ENCODE results near the gene MS4A4E.

Gene MS4A4E

GRCh38 chr11:60184824-60185511, 58.0 kb downstream of the MS4A4E start:
- DNase-seq (ENCODE audit: low read depth), result peak; percentile 66
- TF ChIP-seq MAX (IDR thresholded peaks at IDR 0.05; ENCODE audit: low read depth, low read length) (no peak), CTCF (IDR thresholded peaks at IDR 0.05; ENCODE audit: low read depth, low read length) (no peak)

GRCh38 chr11:60183591-60184205, 59.2 kb downstream of the MS4A4E start:
- TF ChIP-seq MAX (IDR thresholded peaks at IDR 0.05; ENCODE audit: low read depth, low read length) (no peak), MYC (IDR thresholded peaks at IDR 0.05; ENCODE audit: low read depth, low read length) (0 out of 2 replicates have a peak, but pooled peaks have one; percentile 12)
- peak; percentile 73 for DNase-seq (ENCODE audit: low read depth)
- no peak overlapping the region for H3K4me3 ChIP-seq (ENCODE audit: low read depth, low read length)

More at GRCh38 chr11:60184824-60185511, 58.0 kb downstream of the MS4A4E start:
- H3K4me3 ChIP-seq (ENCODE audit: low read depth, low read length), result no peak overlapping the region

GRCh38 chr11:60182541-60183330, 60.2 kb downstream of the MS4A4E start, which contains the start of gene MS4A6A:
Gene MS4A6A (minus strand): TSS chr11:60183083. CDS start chr11:60181727, 1,356 bp downstream.
- TF ChIP-seq MYC (IDR thresholded peaks at IDR 0.05; ENCODE audit: low read depth, low read length) (no peak), POLR2A (IDR thresholded peaks at IDR 0.05; ENCODE audit: extremely low read depth, insufficient read length) (no peak), CTCF (IDR thresholded peaks at IDR 0.05; ENCODE audit: low read depth, low read length) (no peak)
- peak; percentile 90 for DNase-seq (ENCODE audit: low read depth)
- H3K4me3 ChIP-seq (ENCODE audit: low read depth, low read length), result peak within 1 kb of the TSS; percentile 27

GRCh38 chr11:60175860-60176275, 67.1 kb downstream of the MS4A4E start:
- no peak for DNase-seq (ENCODE audit: low read depth)
- no peak for TF ChIP-seq MAX (IDR thresholded peaks at IDR 0.05; ENCODE audit: low read depth, low read length)
- no peak for TF ChIP-seq POLR2A (IDR thresholded peaks at IDR 0.05; ENCODE audit: extremely low read depth, insufficient read length)
- TF ChIP-seq CTCF (IDR thresholded peaks at IDR 0.05; ENCODE audit: low read depth, low read length), result no peak
- TF ChIP-seq MYC (IDR thresholded peaks at IDR 0.05; ENCODE audit: low read depth, low read length), result no peak
- H3K4me3 ChIP-seq (ENCODE audit: low read depth, low read length), result no peak overlapping the region

- DNase-seq (ENCODE audit: low read depth), result no peak
- H3K4me3 ChIP-seq (ENCODE audit: low read depth, low read length), result no peak overlapping the region
- no peak for TF ChIP-seq MAX (IDR thresholded peaks at IDR 0.05; ENCODE audit: low read depth, low read length)
- no peak for TF ChIP-seq MYC (IDR thresholded peaks at IDR 0.05; ENCODE audit: low read depth, low read length)
- no peak for TF ChIP-seq CTCF (IDR thresholded peaks at IDR 0.05; ENCODE audit: low read depth, low read length)
- no peak for TF ChIP-seq POLR2A (IDR thresholded peaks at IDR 0.05; ENCODE audit: extremely low read depth, insufficient read length)
These were observed 70.9 kb downstream of the MS4A4E start for GRCh38 chr11:60172011-60172410.

GRCh38 chr11:60170566-60170965, 72.4 kb downstream of the MS4A4E start:
- TF ChIP-seq MYC (IDR thresholded peaks at IDR 0.05; ENCODE audit: low read depth, low read length), result no peak
- TF ChIP-seq MAX (IDR thresholded peaks at IDR 0.05; ENCODE audit: low read depth, low read length), result no peak
- no peak for TF ChIP-seq CTCF (IDR thresholded peaks at IDR 0.05; ENCODE audit: low read depth, low read length)
- TF ChIP-seq POLR2A (IDR thresholded peaks at IDR 0.05; ENCODE audit: extremely low read depth, insufficient read length), result no peak
- no peak for DNase-seq (ENCODE audit: low read depth)
- H3K4me3 ChIP-seq (ENCODE audit: low read depth, low read length), result no peak overlapping the region
